GM19463 (cell line): ENCODE measurements around the gene TMEM233.

Experiments used
- ATAC-seq: cut with Tn5 transposase; IDR thresholded peaks from one replicate; pipeline ENCODE4 v1.9.1; 2021; ENCODE audit warnings: mild to moderate bottlenecking, moderate library complexity; ENCODE audit not compliant: unreplicated experiment

The TMEM233 gene

GRCh38 chr12:119593578-119594398 is at the start of gene TMEM233:
Gene TMEM233, plus strand, starts transcription at chr12:119593774. Its CDS starts 75 bp downstream, at chr12:119593849.
- ATAC-seq = no peak

- ATAC-seq = no peak
Observed at GRCh38 chr12:119544765-119545625, 48.6 kb upstream of the TMEM233 start.

GRCh38 chr12:119546340-119546739 is 47.2 kb upstream of the TMEM233 start:
- no peak for ATAC-seq

GRCh38 chr12:119547001-119547400 is 46.6 kb upstream of the TMEM233 start:
- ATAC-seq = no peak

- no peak for ATAC-seq
Observed at GRCh38 chr12:119556854-119557253, 36.7 kb upstream of the TMEM233 start.

GRCh38 chr12:119565404-119565803 is 28.2 kb upstream of the TMEM233 start:
- no peak for ATAC-seq

GRCh38 chr12:119570771-119571170 is 22.8 kb upstream of the TMEM233 start:
- ATAC-seq = no peak

- ATAC-seq = no peak
Observed at GRCh38 chr12:119573086-119573485, 20.5 kb upstream of the TMEM233 start.

GRCh38 chr12:119574255-119574654 is 19.3 kb upstream of the TMEM233 start:
- no peak for ATAC-seq

- ATAC-seq = no peak
Observed at GRCh38 chr12:119576118-119576810, 17.3 kb upstream of the TMEM233 start.

- ATAC-seq = no peak
Observed at GRCh38 chr12:119576915-119577314, 16.7 kb upstream of the TMEM233 start.

GRCh38 chr12:119578112-119578511 is 15.5 kb upstream of the TMEM233 start:
- ATAC-seq = no peak

- no peak for ATAC-seq
Observed at GRCh38 chr12:119589097-119589496, 4.5 kb upstream of the TMEM233 start.

- ATAC-seq = no peak
Observed at GRCh38 chr12:119589634-119590033, 3.9 kb upstream of the TMEM233 start.

GRCh38 chr12:119592232-119592631 is 1.3 kb upstream of the TMEM233 start:
- ATAC-seq = no peak

- ATAC-seq = no peak
Observed at GRCh38 chr12:119594399-119594730, 791 bp downstream of the TMEM233 start.

- no peak for ATAC-seq
Observed at GRCh38 chr12:119594772-119595445, 1.3 kb downstream of the TMEM233 start.

GRCh38 chr12:119598159-119598558 is 4.6 kb downstream of the TMEM233 start:
- ATAC-seq = no peak

- no peak for ATAC-seq
Observed at GRCh38 chr12:119601877-119602733, 8.5 kb downstream of the TMEM233 start.

- no peak for ATAC-seq
Observed at GRCh38 chr12:119602734-119603094, 9.1 kb downstream of the TMEM233 start.
